HG03575 (cell line): ENCODE data around the gene GALP.
"Not testable (repeated sequence)": the region's sequence is repeated elsewhere in the genome, so short reads cannot be mapped to it uniquely, and the experiment has no call there.

Source experiments
- ATAC-seq: cut with Tn5 transposase; IDR thresholded peaks from one replicate; pipeline ENCODE4 v1.9.1; 2021; ENCODE audit not compliant: unreplicated experiment, insufficient number of reproducible peaks, low FRiP score; ENCODE audit errors: extremely low read depth

GALP gene

DNA sequence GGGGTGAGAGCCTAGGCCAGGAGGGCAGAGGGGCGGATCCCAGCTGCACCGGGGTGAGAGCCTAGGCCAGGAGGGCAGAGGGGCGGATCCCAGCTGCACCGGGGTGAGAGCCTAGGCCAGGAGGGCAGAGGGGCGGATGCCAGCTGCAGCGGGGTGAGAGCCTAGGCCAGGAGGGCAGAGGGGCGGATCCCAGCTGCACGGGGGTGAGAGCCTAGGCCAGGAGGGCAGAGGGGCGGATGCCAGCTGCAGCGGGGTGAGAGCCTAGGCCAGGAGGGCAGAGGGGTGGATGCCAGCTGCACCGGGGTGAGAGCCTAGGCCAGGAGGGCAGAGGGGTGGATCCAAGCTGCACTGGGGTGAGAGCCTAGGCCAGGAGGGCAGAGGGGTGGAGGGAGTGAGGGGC is 502 bp downstream of the GALP start:
- not testable (repeated sequence) for ATAC-seq

DNA sequence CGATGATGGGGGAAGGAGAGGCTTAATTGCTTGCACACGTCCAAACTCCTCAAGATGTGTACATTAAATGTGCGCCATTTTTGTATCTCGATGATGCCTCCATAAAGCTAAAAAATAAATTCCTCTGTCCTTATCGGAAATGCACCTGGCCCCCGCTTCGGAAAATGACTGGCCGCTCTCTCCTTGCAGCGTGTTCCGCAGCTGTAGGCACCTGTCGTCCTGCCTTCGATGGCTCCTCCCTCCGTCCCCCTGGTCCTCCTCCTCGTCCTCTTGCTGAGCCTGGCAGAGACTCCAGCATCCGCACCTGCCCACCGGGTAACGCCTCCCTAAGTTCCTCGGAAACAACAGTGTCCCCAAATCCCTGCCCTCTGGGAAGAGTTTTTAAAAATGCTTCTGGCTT is 1.1 kb downstream of the GALP start:
- no peak for ATAC-seq

DNA sequence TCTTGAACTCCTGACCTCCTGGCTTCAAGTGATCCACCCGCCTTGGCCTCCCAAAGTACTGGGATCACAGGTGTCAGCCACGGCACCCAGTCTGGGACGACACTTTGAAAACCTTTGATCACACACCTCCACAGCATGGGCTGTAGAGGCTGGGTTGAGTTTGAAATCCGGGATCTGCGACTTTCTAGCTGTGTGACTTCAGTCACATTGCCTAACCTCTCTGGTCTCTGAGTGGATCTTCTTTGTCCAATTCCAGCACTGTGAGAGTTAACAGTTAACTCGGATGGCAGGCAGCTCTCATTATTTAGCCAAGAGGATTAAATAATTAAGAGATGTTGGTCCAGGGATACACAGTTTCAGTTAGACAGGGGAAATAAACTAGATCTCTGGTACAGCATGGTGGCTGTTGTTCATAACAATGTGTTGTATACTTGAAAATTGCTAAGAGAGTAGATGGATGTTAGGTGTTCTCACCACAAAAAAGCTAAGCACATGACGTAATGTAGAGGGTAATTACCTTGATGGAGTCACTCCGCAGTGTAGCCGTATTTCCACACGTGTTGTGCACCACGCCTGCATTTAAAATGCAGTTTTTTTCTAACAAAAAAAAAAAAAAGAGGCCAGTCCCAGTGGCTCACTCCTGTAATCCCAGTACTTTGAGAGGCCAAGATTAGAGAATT is 1.9 kb downstream of the GALP start:
- ATAC-seq: no peak

- ATAC-seq: no peak
Measured at GRCh38 chr19:56189785-56190184, 14.0 kb downstream of the GALP start.

DNA sequence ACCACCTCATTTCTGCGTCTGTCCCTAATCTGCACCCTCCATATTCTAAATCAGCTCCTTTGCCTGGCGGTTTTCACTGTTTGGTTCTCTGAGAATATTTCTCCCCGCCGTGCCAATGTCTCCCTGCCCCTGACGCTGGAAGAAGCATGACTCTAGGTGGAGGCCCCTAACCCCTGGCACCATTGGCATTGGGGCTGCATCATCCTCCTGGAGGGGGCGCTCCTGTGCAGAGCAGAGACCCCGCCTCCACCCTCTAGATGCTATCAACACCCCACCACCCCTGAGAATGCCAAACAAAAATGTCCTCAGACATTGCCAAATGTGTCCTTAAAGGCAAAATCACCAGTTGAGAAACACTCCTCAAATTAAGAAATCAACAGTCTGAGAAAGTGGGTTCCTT is 15.3 kb downstream of the GALP start:
- ATAC-seq: no peak

DNA sequence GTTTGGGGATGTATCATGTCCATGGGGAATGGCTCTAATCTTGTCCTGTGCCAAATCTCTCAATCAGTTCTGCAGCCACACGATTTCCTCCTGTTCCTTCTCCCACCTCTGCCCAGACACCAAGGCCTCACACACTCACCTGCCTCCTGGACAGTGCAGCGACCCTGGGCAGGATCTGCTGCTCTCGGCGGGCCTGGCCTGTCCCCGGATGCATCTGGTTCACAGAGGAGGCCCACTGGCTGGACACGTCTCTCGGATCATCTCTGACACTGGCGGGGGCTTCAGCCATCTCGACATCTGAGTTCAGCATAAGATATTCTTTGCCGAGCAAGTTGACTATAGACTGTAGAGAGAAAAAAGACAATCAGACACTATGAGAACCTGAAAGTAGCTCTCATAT is 15.9 kb downstream of the GALP start:
- no peak for ATAC-seq

DNA sequence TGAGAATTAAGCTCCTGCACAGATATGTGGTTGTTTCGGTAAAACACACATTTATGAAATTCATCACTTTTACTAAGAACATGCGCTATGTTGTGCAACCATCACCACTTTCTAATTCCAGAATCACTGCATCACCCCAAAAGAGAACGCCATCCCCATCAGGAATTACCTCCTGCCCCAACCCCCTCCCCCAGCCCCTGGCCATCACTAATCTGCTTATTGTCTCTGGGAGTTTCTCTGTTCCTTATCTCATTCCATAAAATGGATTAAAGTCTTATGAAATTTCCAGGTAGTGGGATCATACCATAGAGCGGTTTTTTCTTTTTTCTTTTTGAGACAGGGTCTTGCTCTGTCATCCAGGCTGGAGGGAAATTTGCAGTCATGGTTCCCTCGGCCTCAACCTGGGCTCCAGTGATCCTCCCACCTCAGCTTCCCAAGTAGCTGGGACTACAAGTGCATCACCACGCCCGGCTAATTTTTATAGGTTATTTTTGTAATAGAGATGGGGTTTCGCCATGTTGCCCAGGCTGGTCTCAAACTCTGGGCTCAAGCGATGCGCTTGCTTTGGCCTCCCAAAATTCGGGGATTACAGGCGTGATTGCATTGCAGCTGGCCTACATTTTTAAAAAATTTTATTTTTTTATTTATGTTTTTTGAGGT is 18.3 kb downstream of the GALP start:
- no peak for ATAC-seq

DNA sequence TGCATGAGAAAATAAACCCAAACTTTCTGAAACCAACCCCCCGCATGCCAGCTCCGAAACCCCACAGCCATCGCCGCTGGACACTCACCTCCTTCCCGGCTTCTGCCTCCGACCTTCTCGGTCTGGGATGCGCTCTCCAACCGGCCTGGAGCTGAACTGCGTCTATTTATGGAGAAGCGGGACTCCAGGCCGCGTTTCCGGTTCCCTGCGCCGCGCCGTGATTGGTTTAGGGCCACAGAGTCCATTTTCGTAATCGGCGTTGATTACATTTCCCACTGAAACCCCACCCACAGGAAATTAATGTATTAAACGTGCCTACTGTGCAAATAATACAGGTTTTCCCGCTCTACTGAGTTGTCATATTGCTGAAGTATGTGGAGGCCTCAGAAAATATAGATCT is 21.8 kb downstream of the GALP start, which contains the start of gene ZSCAN5B:
TSS of gene ZSCAN5B (minus strand) at position 138 of the 400 bp plus-strand sequence. CDS start 4,731 bp downstream, outside the sequence.
- ATAC-seq: not testable (repeated sequence)

GRCh38 chr19:56199687-56200086 is 23.9 kb downstream of the GALP start:
- no peak for ATAC-seq

DNA sequence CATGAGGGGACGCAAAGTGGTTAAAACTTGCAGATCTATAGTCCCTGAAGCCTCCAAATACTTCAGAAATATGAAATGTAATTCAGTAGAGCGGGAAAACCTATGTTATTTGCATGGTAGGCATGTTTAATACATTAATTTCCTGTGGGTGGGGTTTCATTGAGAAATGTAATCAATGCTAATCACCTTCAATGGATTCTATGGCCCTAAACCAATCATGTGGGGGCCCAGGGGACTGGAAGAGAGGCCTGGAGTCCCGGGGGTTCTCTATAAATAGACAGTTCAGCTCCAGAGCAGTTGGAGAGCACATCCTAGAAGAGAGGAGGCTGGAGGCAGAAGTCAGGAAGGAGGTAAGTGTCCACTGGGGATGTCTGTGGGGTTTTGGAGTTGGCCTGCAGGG is 26.2 kb downstream of the GALP start, which contains the start of gene ZSCAN5C:
TSS of gene ZSCAN5C (plus strand) at position 301 of the 400 bp plus-strand sequence. CDS start 3,641 bp downstream, outside the sequence.
- ATAC-seq: no peak

- not testable (repeated sequence) for ATAC-seq
Measured at GRCh38 chr19:56207581-56207980, 31.8 kb downstream of the GALP start.

DNA sequence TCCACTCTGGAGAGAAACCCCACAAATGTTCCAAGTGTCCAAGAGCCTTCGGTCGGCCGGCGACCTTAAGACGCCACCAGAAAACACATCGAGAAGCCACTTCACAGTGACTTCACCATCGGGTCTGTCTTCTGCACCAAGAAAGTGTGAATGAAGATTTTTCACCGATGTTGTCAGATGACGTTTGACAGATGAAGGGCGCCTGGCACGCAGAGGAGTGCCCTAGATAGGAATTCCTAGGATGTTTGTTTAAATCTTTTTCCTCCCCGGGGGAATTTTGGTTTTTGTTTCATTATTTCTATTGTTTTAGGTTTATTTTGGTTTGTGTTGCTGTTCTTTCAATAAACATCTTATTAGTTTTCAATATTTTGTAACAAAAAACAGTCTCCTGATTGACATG is 33.3 kb downstream of the GALP start:
- ATAC-seq: no peak

DNA sequence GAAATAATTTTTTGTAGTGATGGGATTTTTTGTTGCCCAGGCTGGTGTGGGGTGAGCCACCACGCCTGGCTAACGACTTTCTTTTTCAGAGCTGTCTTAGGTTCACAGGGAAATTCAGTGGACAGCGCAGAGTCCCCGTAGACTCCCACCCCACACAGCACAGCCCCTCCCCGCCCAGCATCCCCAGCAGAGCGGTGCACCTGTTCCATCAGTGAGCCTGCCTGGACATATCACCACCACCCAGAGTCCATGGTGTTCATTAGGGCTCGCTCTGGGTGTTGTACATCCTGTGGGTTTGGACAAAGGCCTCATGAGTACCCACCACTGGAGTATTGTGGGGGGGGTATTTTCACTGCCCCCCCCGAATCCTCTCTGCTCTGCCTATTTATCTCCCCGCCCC is 34.2 kb downstream of the GALP start:
- not testable (repeated sequence) for ATAC-seq

DNA sequence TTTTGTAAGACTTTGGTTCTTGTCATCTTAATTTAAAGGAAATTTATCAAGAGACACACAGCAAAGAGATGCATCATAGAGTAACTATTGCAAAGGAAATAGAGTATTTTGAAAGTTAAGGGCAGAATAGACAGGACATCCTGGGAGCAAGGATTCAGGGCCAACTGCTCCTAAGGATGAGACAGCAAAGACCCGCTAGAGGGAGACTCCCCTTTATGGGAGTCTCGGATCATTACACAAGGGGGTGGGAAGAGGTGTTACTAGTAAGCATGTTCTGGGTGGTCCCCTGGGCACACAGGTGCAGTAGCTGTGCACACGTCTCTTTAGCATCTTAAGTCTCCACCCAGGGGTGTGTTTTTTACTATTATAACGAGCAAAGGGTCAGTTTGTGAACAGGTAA is 35.9 kb downstream of the GALP start:
- ATAC-seq: no peak

GRCh38 chr19:56217039-56217949 is 41.5 kb downstream of the GALP start:
- no peak for ATAC-seq

DNA sequence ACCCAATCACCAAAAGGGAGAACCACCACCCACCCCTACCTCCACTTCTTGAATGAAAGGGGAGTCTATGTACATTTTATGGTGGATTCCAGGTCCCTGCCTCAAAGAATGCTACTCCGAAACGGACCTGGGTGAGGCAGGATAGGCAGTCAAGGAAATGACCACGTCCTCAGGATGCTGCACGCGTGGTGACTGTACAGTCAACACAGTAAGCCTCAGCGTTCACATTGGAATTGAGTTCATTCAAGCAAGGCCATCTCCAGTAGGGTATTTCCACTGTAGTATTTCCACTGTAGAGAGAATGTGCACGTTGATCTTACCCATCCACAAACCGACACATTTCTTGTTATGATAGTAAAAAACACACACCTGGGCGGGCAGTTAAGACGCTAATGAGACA is 43.2 kb downstream of the GALP start:
- no peak for ATAC-seq

DNA sequence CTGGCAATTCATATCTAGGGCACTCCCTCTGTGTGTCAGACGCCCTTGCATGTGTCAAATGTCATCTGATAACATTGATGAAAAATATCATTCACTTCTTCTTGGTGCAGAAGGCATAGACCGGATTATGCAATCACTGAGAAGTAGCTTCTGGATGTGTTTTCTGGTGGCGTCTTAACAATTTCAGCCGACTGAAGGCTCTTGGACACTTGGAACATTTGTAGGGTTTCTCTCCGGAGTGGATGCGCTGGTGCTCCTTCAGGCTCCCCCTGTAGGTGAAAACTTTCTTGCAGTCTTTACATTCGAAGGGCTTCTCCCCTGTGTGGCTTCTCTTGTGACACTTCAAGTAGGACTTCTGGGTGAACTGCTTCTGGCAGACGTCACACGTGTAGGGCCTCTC is 45.6 kb downstream of the GALP start:
- ATAC-seq: not testable (repeated sequence)

GRCh38 chr19:56221851-56222250 is 46.0 kb downstream of the GALP start:
- ATAC-seq: no peak

DNA sequence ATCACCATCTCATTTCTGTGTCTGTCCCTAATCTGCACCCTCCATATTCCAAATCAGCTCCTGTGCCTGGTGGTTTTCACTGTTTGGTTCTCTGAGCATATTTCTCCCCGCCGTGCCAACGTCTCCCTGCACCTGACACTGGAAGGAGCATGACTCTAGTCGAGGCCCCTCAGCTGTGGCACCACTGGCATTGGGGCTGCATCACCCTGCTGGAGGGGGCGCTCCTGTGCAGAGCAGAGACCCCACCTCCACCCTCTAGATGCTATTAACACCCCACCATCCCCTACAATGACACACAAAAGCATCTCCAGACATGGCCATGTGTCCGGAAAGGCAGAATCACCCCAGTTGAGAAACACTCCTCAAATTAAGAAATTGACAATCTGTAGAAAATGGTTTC is 47.1 kb downstream of the GALP start:
- ATAC-seq: no peak

DNA sequence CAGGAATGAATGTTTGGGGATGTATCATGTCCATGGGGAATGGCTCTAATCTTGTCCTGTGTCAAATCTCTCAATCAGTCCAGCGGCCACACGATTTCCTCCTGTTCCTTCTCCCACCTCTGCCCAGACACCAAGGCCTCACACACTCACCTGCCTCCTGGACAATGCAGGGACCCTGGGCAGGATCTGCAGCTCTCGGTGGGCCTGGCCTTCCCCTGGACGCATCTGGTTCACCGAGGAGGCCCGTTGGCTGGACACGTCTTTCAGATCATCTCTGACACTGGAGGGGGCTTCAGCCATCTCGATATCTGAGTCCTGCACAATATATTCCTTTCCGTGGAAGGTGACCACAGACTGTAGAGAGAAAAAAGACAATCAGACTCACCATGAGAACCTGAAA is 47.7 kb downstream of the GALP start:
- no peak for ATAC-seq
